Stimulated activated CD4-positive, alpha-beta T cell treated with anti-CD3 and anti-CD28 coated beads, Interleukin-12 subunit alpha, Interleukin-12 subunit beta, amount 100 ng/mL, for 24 hours (primary cell): ENCODE data around the gene CCND1.
"Not testable (repeated sequence)": the region's sequence is repeated elsewhere in the genome, so short reads cannot be mapped to it uniquely, and the experiment has no call there.

Experiments used
- DNase-seq, 2 experiments: peaks; one replicate each; pipeline ENCODE4 v3.0.0-alpha.2; 2020; ENCODE audit warnings: low read depth in 2 of 2

Gene CCND1

GRCh38 chr11:69689484-69690319 lies 48.7 kb downstream of the CCND1 start:
- no peak for DNase-seq

- DNase-seq: no peak
Observed at GRCh38 chr11:69691463-69691862, 50.5 kb downstream of the CCND1 start.

GRCh38 chr11:69692422-69692821 lies 51.5 kb downstream of the CCND1 start:
- DNase-seq: no peak

DNA sequence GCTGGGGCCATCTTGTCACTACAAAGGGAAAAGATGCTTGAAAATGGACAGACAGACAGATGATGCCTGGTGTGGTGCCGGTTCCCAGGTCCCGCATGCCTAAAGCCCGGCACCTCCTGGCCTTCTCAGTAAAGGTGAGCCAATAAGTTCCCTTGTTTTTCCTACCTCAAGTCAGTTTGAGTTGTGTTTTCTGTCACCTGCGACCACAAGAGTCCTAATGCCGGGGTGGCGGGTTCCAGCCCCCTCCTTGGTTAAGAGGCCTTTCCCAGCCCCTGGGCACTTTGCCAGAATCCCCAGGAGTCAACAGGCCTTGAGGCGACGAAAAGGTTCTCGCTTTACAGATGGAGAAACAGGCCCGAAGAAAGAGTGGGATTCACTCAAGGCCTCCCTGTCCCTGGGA lies 53.8 kb downstream of the CCND1 start:
- DNase-seq: no peak

DNA sequence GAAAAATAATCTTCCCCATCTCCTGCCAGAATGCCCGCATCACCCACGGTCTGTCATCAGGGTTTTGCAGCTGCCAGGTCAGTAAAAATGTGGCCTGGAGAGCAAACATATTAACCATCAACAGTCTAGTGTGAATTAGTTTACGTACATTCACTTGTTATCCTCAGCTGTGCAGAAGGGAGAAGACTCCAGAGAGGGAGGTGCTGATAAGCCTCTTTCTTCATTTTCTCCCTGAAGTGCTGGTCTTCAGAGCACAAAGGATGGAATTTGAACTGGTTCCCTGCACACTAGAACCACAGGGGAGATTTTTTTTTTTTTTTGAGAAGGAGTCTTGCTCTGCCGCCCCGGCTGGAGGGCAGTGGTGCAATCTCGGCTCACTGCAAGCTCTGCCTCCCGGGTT lies 54.6 kb downstream of the CCND1 start:
- DNase-seq: no peak

DNA sequence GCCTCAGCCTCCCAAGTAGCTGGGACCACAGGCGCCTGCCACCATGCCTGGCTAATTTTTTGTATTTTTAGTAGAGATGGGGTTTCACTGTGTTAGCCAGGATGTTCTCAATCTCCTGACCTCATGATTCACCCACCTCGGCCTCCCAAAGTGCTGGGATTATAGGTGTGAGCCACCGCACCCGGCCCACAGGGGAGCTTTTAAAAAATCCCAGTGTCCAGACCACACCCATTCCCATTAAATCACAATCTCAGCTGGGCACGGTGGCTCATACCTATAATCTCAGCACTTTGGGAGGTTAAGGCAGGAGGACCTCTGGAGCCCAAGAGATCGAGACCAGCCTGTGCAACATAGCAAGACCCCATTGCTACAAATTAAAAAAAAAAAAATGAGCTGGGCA lies 55.0 kb downstream of the CCND1 start:
- not testable (repeated sequence) for DNase-seq

DNA sequence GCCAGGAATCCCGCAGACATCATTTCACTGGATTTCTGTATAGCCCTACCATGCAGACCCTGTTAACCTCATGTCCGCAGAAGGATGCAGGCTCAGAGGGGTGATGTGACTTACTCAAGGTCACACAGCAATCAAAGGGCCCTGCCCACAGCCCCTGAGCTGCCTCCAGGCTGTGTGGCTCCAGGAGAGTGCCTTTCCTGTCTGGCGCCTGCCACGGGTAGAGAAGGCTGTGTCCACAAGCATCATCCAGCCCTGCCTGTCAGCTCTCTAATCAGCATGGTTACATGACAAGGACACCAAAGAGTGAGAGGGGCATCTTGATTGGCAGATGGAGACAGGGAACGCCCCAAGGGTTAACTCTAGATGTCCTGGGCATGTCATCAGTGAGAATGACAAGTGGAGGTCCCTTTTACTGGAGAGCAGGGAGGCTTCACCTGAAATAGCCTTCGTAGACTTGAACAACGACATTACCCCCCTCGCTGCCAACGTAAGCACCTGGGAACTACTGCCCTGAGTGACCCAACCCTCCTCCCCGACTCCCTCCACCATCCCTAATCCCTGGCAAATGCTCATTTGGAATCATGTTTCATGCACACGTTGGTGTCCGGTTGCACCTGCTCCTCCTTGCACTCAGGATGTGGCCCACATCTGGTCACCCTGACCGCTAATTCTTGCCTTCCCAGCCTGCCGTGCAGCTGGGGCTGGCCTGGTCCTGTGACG lies 56.0 kb downstream of the CCND1 start:
- no peak for DNase-seq

DNA sequence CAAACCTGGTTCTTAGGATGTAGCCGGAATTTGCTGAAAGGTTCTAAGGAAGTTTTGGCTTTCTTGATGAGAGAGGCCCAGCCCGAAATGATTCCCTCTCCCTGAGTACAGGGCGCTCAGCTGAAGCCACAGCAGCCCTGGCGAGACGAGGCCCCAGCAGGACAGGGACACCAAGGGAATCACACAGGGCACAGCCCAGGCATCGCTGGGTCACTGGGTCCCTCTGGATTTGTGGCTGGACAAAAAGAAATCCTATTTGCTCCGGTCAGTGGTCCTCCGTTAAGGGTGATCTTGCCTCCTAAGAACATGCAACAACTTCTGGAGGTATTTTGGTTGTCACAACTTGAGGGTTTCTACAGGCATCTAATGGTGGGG lies 56.5 kb downstream of the CCND1 start:
- DNase-seq: no peak

DNA sequence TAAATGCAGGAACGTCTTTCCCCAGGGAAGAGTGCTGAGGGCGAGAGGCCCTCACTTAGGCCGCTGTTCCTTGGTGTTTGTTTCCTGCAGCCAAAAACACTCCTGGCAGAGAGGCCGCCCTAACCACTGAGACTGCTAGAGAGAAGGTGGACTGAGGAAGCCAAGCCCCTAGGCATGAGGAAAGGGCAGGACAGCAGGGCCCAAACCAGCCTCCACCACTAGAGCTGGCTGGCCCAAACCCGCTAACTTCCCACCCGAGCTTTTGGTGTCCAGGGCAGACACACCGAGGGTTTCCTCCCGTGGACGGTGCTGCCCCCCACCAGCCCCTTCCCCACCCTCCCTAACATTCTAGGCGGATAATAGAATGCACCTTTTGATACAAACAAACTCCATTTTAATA lies 56.9 kb downstream of the CCND1 start:
- DNase-seq: no peak

GRCh38 chr11:69698362-69698761 lies 57.4 kb downstream of the CCND1 start:
- DNase-seq: no peak

- no peak for DNase-seq
Observed at GRCh38 chr11:69699213-69699612, 58.3 kb downstream of the CCND1 start.

GRCh38 chr11:69700278-69701140 lies 59.6 kb downstream of the CCND1 start:
- DNase-seq: no peak

DNA sequence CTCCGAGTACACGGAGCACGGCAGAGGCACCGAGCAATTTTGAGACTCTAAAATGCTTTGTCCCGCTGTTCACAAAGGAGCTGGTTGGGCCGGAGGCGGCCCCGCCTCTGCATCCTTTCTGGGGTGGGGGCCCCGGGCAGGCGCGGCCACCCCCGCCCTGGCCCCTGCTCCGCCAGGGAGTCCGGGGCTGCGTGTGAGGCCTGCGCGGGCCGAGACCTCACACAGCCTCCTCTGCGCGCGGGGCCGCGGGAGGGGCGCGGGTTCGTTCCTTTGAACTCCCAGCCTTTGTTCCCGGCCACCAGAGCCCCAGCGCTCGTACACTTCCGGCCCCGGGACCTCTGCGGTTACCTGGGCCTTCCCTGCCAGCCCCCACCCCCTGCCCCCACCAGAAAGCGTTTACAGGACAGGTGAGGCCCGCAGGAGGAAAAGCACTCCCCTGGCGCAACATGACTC lies 61.3 kb downstream of the CCND1 start:
- no peak for DNase-seq

DNA sequence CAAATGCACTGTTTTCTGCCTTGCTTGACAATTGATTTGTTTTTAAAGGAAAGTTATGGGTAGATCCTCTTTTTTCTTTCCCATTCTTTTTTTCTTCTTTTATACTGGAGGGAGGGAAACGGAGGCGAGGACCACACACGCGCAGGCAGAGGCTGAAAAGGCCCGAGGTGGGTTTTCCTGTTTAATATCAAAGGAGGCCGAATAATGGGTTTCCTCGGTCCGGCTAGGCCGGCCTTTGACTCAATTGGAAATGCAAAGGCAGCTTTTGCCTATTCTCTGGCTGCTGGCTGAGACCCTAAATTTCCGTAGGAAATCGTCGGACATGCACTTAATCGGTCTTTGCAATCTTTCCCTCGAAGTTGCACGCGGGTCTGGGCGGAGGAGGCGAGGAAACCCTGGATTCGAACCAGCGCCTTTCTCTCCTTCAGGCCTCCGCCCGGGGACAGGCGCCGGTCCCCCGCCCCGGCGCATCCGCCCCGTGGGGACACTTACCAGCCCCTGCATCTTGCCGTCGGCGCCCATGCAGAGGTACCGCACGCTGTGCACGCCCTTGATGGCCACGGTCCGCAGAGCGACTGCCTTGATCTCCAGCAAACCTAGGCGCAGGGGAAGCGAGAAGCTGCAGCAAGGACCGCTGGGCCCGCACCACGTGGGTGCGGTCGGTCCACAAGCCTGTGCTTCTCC lies 62.0 kb downstream of the CCND1 start:
- DNase-seq: no peak

DNA sequence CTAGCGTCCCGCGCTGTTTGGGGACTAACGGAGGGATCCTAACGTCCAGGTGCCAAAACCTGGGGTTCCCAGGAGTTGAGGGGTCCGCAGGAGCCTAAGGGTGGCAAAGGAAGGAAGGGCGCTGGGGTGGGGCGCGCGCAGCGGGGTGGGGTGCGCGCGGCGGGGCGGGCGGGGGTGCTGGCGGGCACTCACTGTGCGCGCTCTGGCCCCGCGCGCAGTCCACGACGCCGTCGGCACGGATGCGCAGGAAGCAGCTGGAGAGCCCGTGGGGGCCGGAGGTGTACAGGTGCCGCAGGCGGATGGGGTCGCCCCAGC lies 62.5 kb downstream of the CCND1 start:
- no peak for DNase-seq
